ENCODE results near the gene CYTH3. TPM values are rescaled to one million over a fixed set of nuclear protein-coding genes. Genes with fewer than 3 reads are reported as not detected.
A peak's percentile ranks its signal among the peaks of the same experiment; 100 is the strongest.

The CYTH3 gene
- total and polyA plus RNA-seq, 2 of the 13 experiments (the other 11 are each of a cell fraction or from before 2014, with no cell fraction given) = 3.1 to 3.8 TPM

- TF ChIP-seq TGIF2 (CRISPR knock-in tag; IDR thresholded peaks at IDR 0.05) (no peak), ZBTB33 (CRISPR knock-in tag; IDR thresholded peaks at IDR 0.05) (no peak), ZNF549 (CRISPR knock-in tag; IDR thresholded peaks at IDR 0.05) (no peak), THAP7 (CRISPR knock-in tag; IDR thresholded peaks at IDR 0.05) (no peak), ESRRA (CRISPR knock-in tag; IDR thresholded peaks at IDR 0.05; ENCODE audit: low read depth) (no peak), FOXP4 (CRISPR knock-in tag; IDR thresholded peaks at IDR 0.05) (peak; percentile 41; the same call in 1 of the 2 replicates), KMT2B (CRISPR knock-in tag; IDR thresholded peaks at IDR 0.05) (no peak), TRIM24 (CRISPR knock-in tag; IDR thresholded peaks at IDR 0.05) (no peak), XRCC5 (optimal IDR thresholded peaks at IDR 0.05; ENCODE audit: low read length) (no peak), ZNF574 (CRISPR knock-in tag; IDR thresholded peaks at IDR 0.05) (no peak), PHF20 (CRISPR knock-in tag; IDR thresholded peaks at IDR 0.05) (no peak), USF2 (IDR thresholded peaks at IDR 0.05; ENCODE audit: low read depth, low read length) (no peak), USF2 (CRISPR knock-in tag; IDR thresholded peaks at IDR 0.05; ENCODE audit: borderline replicate concordance) (no peak), ZFAT (CRISPR knock-in tag; conservative IDR thresholded peaks at IDR 0.05) (no peak), YY1 (IDR thresholded peaks at IDR 0.05; ENCODE audit: insufficient read depth, insufficient replicate concordance, low read depth, low read length) (no peak), MYPOP (CRISPR knock-in tag; IDR thresholded peaks at IDR 0.05) (no peak; the same call in 1 of the 2 replicates), ZNF160 (CRISPR knock-in tag; IDR thresholded peaks at IDR 0.05) (no peak), ZNF577 (CRISPR knock-in tag; IDR thresholded peaks at IDR 0.05; ENCODE audit: borderline replicate concordance, low read depth) (no peak), MTF2 (CRISPR knock-in tag; IDR thresholded peaks at IDR 0.05; ENCODE audit: borderline replicate concordance) (no peak)
Measured at GRCh38 chr7:6238309-6238925, 34.0 kb downstream of the CYTH3 start (continued).
